HG03095 (cell line): ENCODE results near the gene MAGEF1.

ENCODE experiments used
- ATAC-seq: cut with Tn5 transposase; IDR thresholded peaks from one replicate; pipeline ENCODE4 v1.9.1; 2021; ENCODE audit warnings: moderate library complexity; ENCODE audit not compliant: unreplicated experiment

Gene MAGEF1

GRCh38 chr3:184674626-184675025, 37.2 kb downstream of the MAGEF1 start:
- no peak for ATAC-seq

DNA sequence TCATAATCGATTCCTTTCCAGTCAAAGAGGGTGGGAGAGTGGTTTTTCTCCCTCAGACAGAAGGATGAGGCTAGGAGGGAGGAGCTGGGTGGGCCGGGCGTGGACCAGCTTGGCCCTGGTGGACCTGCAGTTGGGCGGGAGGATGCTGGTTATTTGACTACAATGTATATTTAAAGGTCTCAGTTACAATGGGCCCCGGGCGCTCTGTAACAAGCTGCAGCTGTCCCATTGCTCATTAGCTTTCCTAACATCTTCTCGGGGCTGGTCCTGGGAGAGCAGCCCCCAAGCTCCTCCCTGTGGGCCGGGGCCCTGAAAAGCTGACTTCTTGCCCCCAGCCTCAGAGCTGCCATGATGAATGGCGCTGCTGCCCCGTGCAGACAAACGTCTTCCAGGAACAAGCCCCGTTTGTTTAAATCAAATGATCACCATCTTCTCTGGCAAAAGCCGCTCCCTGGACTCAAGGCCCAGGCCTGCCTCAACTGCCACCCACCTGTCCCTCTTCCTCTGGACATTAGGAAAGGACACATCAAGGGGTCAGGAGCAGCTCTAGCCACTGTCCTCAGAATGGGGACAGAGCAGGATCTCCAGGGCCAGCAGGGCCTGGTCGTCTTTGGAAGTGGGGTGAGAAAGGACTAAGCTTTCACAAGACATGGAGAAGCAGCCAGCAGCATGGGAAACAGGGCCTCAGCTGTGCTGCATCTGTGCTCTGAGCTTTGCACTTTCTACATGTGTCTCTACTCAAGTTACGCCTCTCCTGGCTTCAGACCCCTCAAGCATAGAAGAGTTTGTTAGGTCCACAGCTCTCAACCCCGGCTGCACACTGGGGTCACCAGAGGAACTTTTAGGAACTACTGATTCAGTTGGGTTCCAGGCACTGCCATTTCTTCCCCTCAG, 38.6 kb downstream of the MAGEF1 start:
- no peak for ATAC-seq

GRCh38 chr3:184672335-184672734, 39.5 kb downstream of the MAGEF1 start:
- no peak for ATAC-seq

DNA sequence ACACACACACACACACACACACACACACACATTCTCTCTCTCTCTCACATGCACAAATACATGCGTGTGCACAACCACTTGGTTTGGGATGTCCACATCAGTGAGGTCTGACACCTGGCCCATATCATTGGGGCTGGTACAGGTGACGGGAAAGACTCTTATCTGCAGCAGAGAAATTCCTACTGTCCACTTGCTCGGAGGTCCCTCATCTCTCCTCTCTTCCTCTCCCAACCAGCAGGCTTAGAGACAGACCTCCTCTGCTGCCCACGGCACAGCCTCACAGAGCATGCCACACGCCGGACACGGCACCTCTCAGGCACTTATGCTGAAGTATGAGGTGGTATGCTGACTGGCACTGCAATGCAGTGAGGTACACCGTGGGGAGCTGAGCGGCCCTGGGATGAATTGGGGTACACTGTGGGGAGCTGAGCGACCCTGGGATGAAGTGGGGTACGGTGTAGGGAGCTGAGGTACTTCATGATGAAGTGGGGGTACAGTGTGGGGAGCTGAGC, 41.7 kb downstream of the MAGEF1 start:
- no peak for ATAC-seq

GRCh38 chr3:184669578-184669977, 42.3 kb downstream of the MAGEF1 start:
- no peak for ATAC-seq

DNA sequence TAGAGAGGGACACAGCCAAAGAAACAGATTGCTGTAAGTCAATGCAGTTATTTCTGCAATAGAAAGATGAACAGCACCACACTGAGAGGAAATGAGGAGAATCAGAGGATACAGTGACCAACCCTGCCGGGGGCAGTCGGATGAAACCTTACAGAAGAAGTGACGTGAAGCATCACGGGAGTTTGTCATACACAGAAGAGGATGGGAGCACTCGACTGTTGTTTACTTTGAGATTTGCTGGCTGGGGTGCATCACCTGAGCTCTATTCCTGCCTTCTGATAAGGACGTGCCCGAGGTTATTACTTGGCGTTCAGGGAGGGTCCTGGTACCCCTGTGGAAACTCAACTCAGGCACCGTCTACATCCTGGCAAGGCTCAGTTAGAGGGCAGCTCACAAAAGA, 45.4 kb downstream of the MAGEF1 start:
- ATAC-seq = no peak

GRCh38 chr3:184665101-184665500, 46.8 kb downstream of the MAGEF1 start:
- no peak for ATAC-seq

DNA sequence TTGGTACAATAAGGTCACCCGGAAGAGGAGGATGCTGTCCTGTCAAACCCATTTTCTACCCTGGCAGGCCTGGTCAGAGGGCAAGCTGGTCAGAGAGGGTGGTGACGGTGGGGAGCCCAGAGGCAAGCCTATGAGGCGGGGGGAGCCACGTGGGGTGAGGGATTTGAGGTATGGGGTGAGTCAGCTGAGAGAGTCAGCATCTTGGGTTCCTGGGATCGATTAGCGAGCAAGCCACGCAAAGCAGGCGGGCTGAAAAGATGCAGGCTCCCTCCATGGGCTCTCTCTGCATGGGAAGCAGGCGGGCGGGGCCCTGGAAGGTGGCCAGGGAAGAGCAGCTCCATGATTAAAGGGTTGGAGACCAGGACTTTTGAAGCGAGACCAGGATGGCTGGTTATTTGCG, 48.1 kb downstream of the MAGEF1 start:
- ATAC-seq = no peak

DNA sequence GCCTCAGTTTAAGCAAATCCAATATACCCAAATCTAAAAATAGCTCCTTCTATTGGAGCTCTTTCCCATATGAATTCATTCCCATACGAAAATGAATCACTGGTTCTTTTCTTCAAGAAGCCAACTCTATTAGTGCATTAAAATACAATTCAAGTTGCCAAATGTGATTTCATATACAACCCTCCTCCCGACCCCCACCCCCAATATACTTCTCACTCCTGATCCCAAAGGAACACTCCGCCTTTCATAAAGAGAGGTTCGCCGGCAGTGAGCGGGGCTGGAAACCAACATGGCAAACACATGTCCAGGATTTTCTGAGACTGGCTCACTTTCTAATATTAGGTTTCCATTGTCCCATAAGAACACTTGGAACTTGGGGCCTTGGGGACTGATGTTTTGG, 48.5 kb downstream of the MAGEF1 start:
- ATAC-seq = no peak

- ATAC-seq = no peak
These were observed 49.7 kb downstream of the MAGEF1 start for GRCh38 chr3:184662187-184662586.

- ATAC-seq = no peak
These were observed 50.9 kb downstream of the MAGEF1 start for GRCh38 chr3:184660931-184661330.
